ENCODE measurements around the gene CCNK.

CCNK gene

GRCh38 chr14:99546234-99546879 is 65.1 kb downstream of the CCNK start:
- FAIRE-seq (no peak), DNase-seq (ENCODE audit: insufficient read length, low spot score) (no peak)
- TF ChIP-seq POLR2A (IDR thresholded peaks at IDR 0.05; ENCODE audit: low read depth, low read length) = no peak

GRCh38 chr14:99548255-99548654 is 67.0 kb downstream of the CCNK start:
- FAIRE-seq (no peak), DNase-seq (ENCODE audit: insufficient read length, low spot score) (no peak)
- no peak for TF ChIP-seq POLR2A (IDR thresholded peaks at IDR 0.05; ENCODE audit: low read depth, low read length)

- FAIRE-seq = no peak
- DNase-seq (ENCODE audit: insufficient read length, low spot score) = no peak
- no peak for TF ChIP-seq POLR2A (IDR thresholded peaks at IDR 0.05; ENCODE audit: low read depth, low read length)
These were observed 67.8 kb downstream of the CCNK start for GRCh38 chr14:99548871-99549515.

- DNase-seq (ENCODE audit: insufficient read length, low spot score) = no peak
- no peak for TF ChIP-seq POLR2A (IDR thresholded peaks at IDR 0.05; ENCODE audit: low read depth, low read length)
- FAIRE-seq = no peak
These were observed 68.5 kb downstream of the CCNK start for GRCh38 chr14:99549684-99550083.

- FAIRE-seq (no peak), DNase-seq (ENCODE audit: insufficient read length, low spot score) (no peak)
- TF ChIP-seq POLR2A (IDR thresholded peaks at IDR 0.05; ENCODE audit: low read depth, low read length) = no peak
These were observed 69.3 kb downstream of the CCNK start for GRCh38 chr14:99550387-99550992.

- FAIRE-seq (no peak), DNase-seq (ENCODE audit: insufficient read length, low spot score) (no peak)
- no peak for TF ChIP-seq POLR2A (IDR thresholded peaks at IDR 0.05; ENCODE audit: low read depth, low read length)
These were observed 70.1 kb downstream of the CCNK start for GRCh38 chr14:99551034-99551922.

GRCh38 chr14:99552021-99552553 is 70.9 kb downstream of the CCNK start:
- TF ChIP-seq POLR2A (IDR thresholded peaks at IDR 0.05; ENCODE audit: low read depth, low read length) = no peak
- DNase-seq (ENCODE audit: insufficient read length, low spot score) (no peak), FAIRE-seq (no peak)

- no peak for DNase-seq (ENCODE audit: insufficient read length, low spot score)
- FAIRE-seq = no peak
- no peak for TF ChIP-seq POLR2A (IDR thresholded peaks at IDR 0.05; ENCODE audit: low read depth, low read length)
These were observed 71.5 kb downstream of the CCNK start for GRCh38 chr14:99552572-99553216.

- FAIRE-seq (no peak), DNase-seq (ENCODE audit: insufficient read length, low spot score) (no peak)
- no peak for TF ChIP-seq POLR2A (IDR thresholded peaks at IDR 0.05; ENCODE audit: low read depth, low read length)
These were observed 73.0 kb downstream of the CCNK start for GRCh38 chr14:99554184-99554583.

GRCh38 chr14:99554757-99555531 is 73.7 kb downstream of the CCNK start:
- no peak for TF ChIP-seq POLR2A (IDR thresholded peaks at IDR 0.05; ENCODE audit: low read depth, low read length)
- DNase-seq (ENCODE audit: insufficient read length, low spot score) (no peak), FAIRE-seq (no peak)

- FAIRE-seq (no peak), DNase-seq (ENCODE audit: insufficient read length, low spot score) (no peak)
- no peak for TF ChIP-seq POLR2A (IDR thresholded peaks at IDR 0.05; ENCODE audit: low read depth, low read length)
These were observed 75.1 kb downstream of the CCNK start for GRCh38 chr14:99556134-99556791.

- DNase-seq (ENCODE audit: insufficient read length, low spot score) (no peak), FAIRE-seq (no peak)
- TF ChIP-seq POLR2A (IDR thresholded peaks at IDR 0.05; ENCODE audit: low read depth, low read length) = no peak
These were observed 78.2 kb downstream of the CCNK start for GRCh38 chr14:99559286-99559990.
